GM21529 (cell line): ENCODE data around the gene MOB2.
"Not testable (repeated sequence)": the region's sequence is repeated elsewhere in the genome, so short reads cannot be mapped to it uniquely, and the experiment has no call there.

Experiments used
- ATAC-seq: cut with Tn5 transposase; IDR thresholded peaks from one replicate; pipeline ENCODE4 v1.9.1; 2021; ENCODE audit not compliant: unreplicated experiment

The MOB2 gene

GRCh38 chr11:1444823-1445422 is 41.7 kb downstream of the MOB2 start:
- ATAC-seq = no peak

GRCh38 chr11:1444321-1444720 is 42.3 kb downstream of the MOB2 start:
- ATAC-seq = no peak

GRCh38 chr11:1443737-1444136 is 42.8 kb downstream of the MOB2 start:
- no peak for ATAC-seq

- no peak for ATAC-seq
Observed at GRCh38 chr11:1442807-1443366, 43.7 kb downstream of the MOB2 start.

GRCh38 chr11:1442163-1442562 is 44.4 kb downstream of the MOB2 start:
- ATAC-seq = no peak

GRCh38 chr11:1440496-1440895 is 46.1 kb downstream of the MOB2 start:
- ATAC-seq = no peak

- no peak for ATAC-seq
Observed at GRCh38 chr11:1440066-1440465, 46.5 kb downstream of the MOB2 start.

- no peak for ATAC-seq
Observed at GRCh38 chr11:1439341-1439740, 47.2 kb downstream of the MOB2 start.

- no peak for ATAC-seq
Observed at GRCh38 chr11:1438967-1439330, 47.6 kb downstream of the MOB2 start.

- ATAC-seq = no peak
Observed at GRCh38 chr11:1438261-1438966, 48.2 kb downstream of the MOB2 start.

- no peak for ATAC-seq
Observed at GRCh38 chr11:1437500-1437899, 49.1 kb downstream of the MOB2 start.

- no peak for ATAC-seq
Observed at GRCh38 chr11:1436468-1437039, 50.0 kb downstream of the MOB2 start.

GRCh38 chr11:1435820-1436467 is 50.6 kb downstream of the MOB2 start:
- ATAC-seq = no peak

GRCh38 chr11:1435479-1435819 is 51.1 kb downstream of the MOB2 start:
- not testable (repeated sequence) for ATAC-seq

GRCh38 chr11:1433977-1434640 is 52.5 kb downstream of the MOB2 start:
- no peak for ATAC-seq

- ATAC-seq = no peak
Observed at GRCh38 chr11:1433568-1433967, 53.0 kb downstream of the MOB2 start.

GRCh38 chr11:1428762-1429316 is 57.7 kb downstream of the MOB2 start:
- no peak for ATAC-seq

GRCh38 chr11:1425439-1425838 is 61.1 kb downstream of the MOB2 start:
- no peak for ATAC-seq

- ATAC-seq = no peak
Observed at GRCh38 chr11:1425006-1425405, 61.6 kb downstream of the MOB2 start.

GRCh38 chr11:1423406-1423805 is 63.2 kb downstream of the MOB2 start:
- not testable (repeated sequence) for ATAC-seq

- no peak for ATAC-seq
Observed at GRCh38 chr11:1422981-1423380, 63.6 kb downstream of the MOB2 start.
